ENCODE data around the gene RBM5. TPM values are rescaled to one million over a fixed set of nuclear protein-coding genes. Genes with fewer than 3 reads are reported as not detected.

RBM5 gene
- total RNA-seq, 2 experiments from 2014 or later: 212 to 215 TPM

- Mint-ChIP-seq H3K27ac (no peak overlapping the region), H3K4me3 (no peak overlapping the region), H3K36me3 (ENCODE audit: low read depth) (peaks cover 65% of the 10 kb centered on the region), H3K4me1 (peaks cover 12% of the 10 kb centered on the region), H3K9me3 (no peaks in the 10 kb centered on the region), H3K27me3 (no peaks in the 10 kb centered on the region)
- ChIA-PET CTCF (interaction anchor here (1.0 to 2.4 kb wide), 3 partner anchors 19 to 94 kb away, joined by 3 to 9 read pairs (median 3); no protein-coding TSS in a partner anchor), POLR2A (no interaction called here)
- DNase-seq: no peak
Observed at GRCh38 chr3:50100956-50101845, 12.5 kb downstream of the RBM5 start.

- Mint-ChIP-seq H3K36me3 (ENCODE audit: low read depth) (peaks cover 69% of the 10 kb centered on the region), H3K27ac (no peak overlapping the region), H3K4me3 (no peak overlapping the region), H3K27me3 (no peaks in the 10 kb centered on the region), H3K9me3 (no peaks in the 10 kb centered on the region), H3K4me1 (peaks cover 8% of the 10 kb centered on the region)
- POLR2A ChIA-PET: no interaction called here
- no peak for DNase-seq
- CTCF ChIA-PET: no interaction called here
Observed at GRCh38 chr3:50102558-50102957, 13.8 kb downstream of the RBM5 start.

GRCh38 chr3:50111757-50112156 lies 23.0 kb downstream of the RBM5 start:
- DNase-seq: no peak
- Mint-ChIP-seq H3K27ac (no peak overlapping the region), H3K27me3 (no peaks in the 10 kb centered on the region), H3K9me3 (no peaks in the 10 kb centered on the region), H3K36me3 (ENCODE audit: low read depth) (peaks cover 83% of the 10 kb centered on the region), H3K4me3 (no peak overlapping the region), H3K4me1 (peaks cover 2% of the 10 kb centered on the region)
- CTCF ChIA-PET: interaction anchor here (0.6 to 1.7 kb wide), 4 partner anchors 9 to 440 kb away, joined by 3 to 5 read pairs (median 4); no protein-coding TSS in a partner anchor
- POLR2A ChIA-PET: interaction anchor here (0.7 kb wide), 1 partner anchor 162 kb away, joined by 3 read pairs; no protein-coding TSS in a partner anchor

- H3K27me3 Mint-ChIP-seq: no peaks in the 10 kb centered on the region
- no peak for DNase-seq
- peaks cover 83% of the 10 kb centered on the region for H3K36me3 Mint-ChIP-seq (ENCODE audit: low read depth)
- H3K4me3 Mint-ChIP-seq: no peak overlapping the region
- POLR2A ChIA-PET: no interaction called here
- H3K4me1 Mint-ChIP-seq: peaks cover 2% of the 10 kb centered on the region
- CTCF ChIA-PET: interaction anchor here (0.6 to 1.1 kb wide), 3 partner anchors 23 to 300 kb away, joined by 3 to 4 read pairs (median 4); no protein-coding TSS in a partner anchor
- no peak overlapping the region for H3K27ac Mint-ChIP-seq
- no peaks in the 10 kb centered on the region for H3K9me3 Mint-ChIP-seq
Observed at GRCh38 chr3:50112462-50112861, 23.7 kb downstream of the RBM5 start.

GRCh38 chr3:50117120-50117519 lies 28.4 kb downstream of the RBM5 start:
- Mint-ChIP-seq H3K4me1 (no peaks in the 10 kb centered on the region), H3K36me3 (ENCODE audit: low read depth) (peaks cover 68% of the 10 kb centered on the region), H3K4me3 (no peak overlapping the region), H3K27ac (no peak overlapping the region), H3K9me3 (no peaks in the 10 kb centered on the region), H3K27me3 (no peaks in the 10 kb centered on the region)
- ChIA-PET CTCF (interaction anchor here (1.4 kb wide), 1 partner anchor 9 kb away, joined by 4 read pairs; no protein-coding TSS in a partner anchor), POLR2A (interaction anchor here (0.7 kb wide), 1 partner anchor 204 kb away, joined by 3 read pairs; no protein-coding TSS in a partner anchor)
- no peak for DNase-seq

GRCh38 chr3:50118237-50118636 lies 29.5 kb downstream of the RBM5 start:
- H3K9me3 Mint-ChIP-seq: no peaks in the 10 kb centered on the region
- no peak overlapping the region for H3K27ac Mint-ChIP-seq
- H3K4me3 Mint-ChIP-seq: no peak overlapping the region
- no peaks in the 10 kb centered on the region for H3K27me3 Mint-ChIP-seq
- POLR2A ChIA-PET: no interaction called here
- DNase-seq: no peak
- peaks cover 62% of the 10 kb centered on the region for H3K36me3 Mint-ChIP-seq (ENCODE audit: low read depth)
- CTCF ChIA-PET: interaction anchor here (1.4 kb wide), 1 partner anchor 10 kb away, joined by 4 read pairs; no protein-coding TSS in a partner anchor
- H3K4me1 Mint-ChIP-seq: no peaks in the 10 kb centered on the region

GRCh38 chr3:50119786-50120185 lies 31.1 kb downstream of the RBM5 start:
- H3K27ac Mint-ChIP-seq: no peak overlapping the region
- ChIA-PET POLR2A (no interaction called here), CTCF (interaction anchor here (0.6 to 2.4 kb wide), 6 partner anchors 8 to 280 kb away, joined by 3 to 9 read pairs (median 4); no protein-coding TSS in a partner anchor)
- no peak for DNase-seq
- no peaks in the 10 kb centered on the region for H3K4me1 Mint-ChIP-seq
- H3K36me3 Mint-ChIP-seq (ENCODE audit: low read depth): peaks cover 47% of the 10 kb centered on the region
- no peaks in the 10 kb centered on the region for H3K9me3 Mint-ChIP-seq
- no peak overlapping the region for H3K4me3 Mint-ChIP-seq
- H3K27me3 Mint-ChIP-seq: no peaks in the 10 kb centered on the region

- no peak for DNase-seq
- CTCF ChIA-PET: interaction anchor here (0.7 to 2.4 kb wide), 9 partner anchors 8 to 105 kb away, joined by 3 to 9 read pairs (median 4); no protein-coding TSS in a partner anchor
- H3K27me3 Mint-ChIP-seq: no peaks in the 10 kb centered on the region
Observed at GRCh38 chr3:50120364-50121071, 31.8 kb downstream of the RBM5 start.

GRCh38 chr3:50121072-50122032 lies 32.6 kb downstream of the RBM5 start:
- Mint-ChIP-seq H3K27ac (no peak overlapping the region), H3K4me1 (no peaks in the 10 kb centered on the region), H3K36me3 (ENCODE audit: low read depth) (peaks cover 34% of the 10 kb centered on the region), H3K27me3 (no peaks in the 10 kb centered on the region), H3K9me3 (no peaks in the 10 kb centered on the region), H3K4me3 (no peak overlapping the region)
- ChIA-PET POLR2A (no interaction called here), CTCF (interaction anchor here (0.6 to 2.4 kb wide), 9 partner anchors 10 to 105 kb away, joined by 3 to 9 read pairs (median 4); no protein-coding TSS in a partner anchor)
- DNase-seq: peak; percentile 73

More at GRCh38 chr3:50120364-50121071, 31.8 kb downstream of the RBM5 start:
- H3K27ac Mint-ChIP-seq: no peak overlapping the region
- H3K9me3 Mint-ChIP-seq: no peaks in the 10 kb centered on the region
- POLR2A ChIA-PET: no interaction called here
- no peak overlapping the region for H3K4me3 Mint-ChIP-seq
- no peaks in the 10 kb centered on the region for H3K4me1 Mint-ChIP-seq
- peaks cover 42% of the 10 kb centered on the region for H3K36me3 Mint-ChIP-seq (ENCODE audit: low read depth)

GRCh38 chr3:50122071-50122470 lies 33.4 kb downstream of the RBM5 start:
- Mint-ChIP-seq H3K4me3 (no peak overlapping the region), H3K9me3 (no peaks in the 10 kb centered on the region), H3K27me3 (no peaks in the 10 kb centered on the region), H3K4me1 (no peaks in the 10 kb centered on the region), H3K36me3 (ENCODE audit: low read depth) (peaks cover 27% of the 10 kb centered on the region), H3K27ac (no peak overlapping the region)
- DNase-seq: no peak
- CTCF ChIA-PET: interaction anchor here (0.5 to 1.4 kb wide), 4 partner anchors 13 to 543 kb away, joined by 3 to 4 read pairs (median 3); no protein-coding TSS in a partner anchor
- POLR2A ChIA-PET: interaction anchor here (0.7 kb wide), 1 partner anchor 31 kb away, joined by 5 read pairs; no protein-coding TSS in a partner anchor

- H3K4me3 Mint-ChIP-seq: no peak overlapping the region
- H3K27me3 Mint-ChIP-seq: no peaks in the 10 kb centered on the region
- H3K4me1 Mint-ChIP-seq: no peaks in the 10 kb centered on the region
- peaks cover 22% of the 10 kb centered on the region for H3K36me3 Mint-ChIP-seq (ENCODE audit: low read depth)
- POLR2A ChIA-PET: interaction anchor here (0.7 kb wide), 1 partner anchor 32 kb away, joined by 5 read pairs; no protein-coding TSS in a partner anchor
- CTCF ChIA-PET: interaction anchor here (0.5 to 1.4 kb wide), 4 partner anchors 12 to 544 kb away, joined by 3 to 4 read pairs (median 3); no protein-coding TSS in a partner anchor
- no peaks in the 10 kb centered on the region for H3K9me3 Mint-ChIP-seq
- no peak for DNase-seq
- no peak overlapping the region for H3K27ac Mint-ChIP-seq
Observed at GRCh38 chr3:50122661-50123391, 34.1 kb downstream of the RBM5 start.

Measured in activated CD4-positive, alpha-beta T cell treated with anti-CD3 and anti-CD28 coated beads, Interleukin-2, amount 10 ng/mL, durations not matched to agents 7 days and 5 days (primary cell).